Naive thymus-derived CD4-positive, alpha-beta T cell (primary cell): ENCODE data around the gene UBASH3B. TPM values are rescaled to one million over a fixed set of nuclear protein-coding genes. Genes with fewer than 3 reads are reported as not detected.

Source experiments
- ATAC-seq: fragments of 150-1000 bp; cut with Tn5 transposase; 2 replicates; pipeline ENCODE4 v1.10.0; 2021; ENCODE audit warnings: mild to moderate bottlenecking, moderate library complexity
- CTCF ChIA-PET: fragments of 350-600 bp; sonication (Branson Sonifier 250); formaldehyde crosslinking; loops from one replicate; lab custom pipeline; 2021; ENCODE audit warnings: antibody characterized with exemption; lab: Charles Lee
- POLR2A ChIA-PET: fragments of 350-600 bp; sonication (Branson Sonifier 250); formaldehyde crosslinking; loops from one replicate; lab custom pipeline; 2021; ENCODE audit warnings: antibody characterized with exemption, inconsistent platforms; lab: Charles Lee
- DNase-seq, 9 donors: peaks; one replicate each; pipeline versions ENCODE4 v3.0.0 to v3.0.0-alpha.2; 2020 to 2022; ENCODE audit warnings: mixed read lengths in 1 of 9
- H3K27ac ChIP-seq: one replicate; pipeline ENCODE4 v1.7.0; 2013; ENCODE audit warnings: mild to moderate bottlenecking, low read depth, low read length, moderate library complexity
- H3K27me3 ChIP-seq, 2 donors: one replicate each; pipeline ENCODE4 v1.7.0; 2013; ENCODE audit warnings: low read length in 2 of 2, mild to moderate bottlenecking in 2 of 2, moderate library complexity in 2 of 2; ENCODE audit not compliant: control insufficient read depth in 2 of 2, insufficient read depth in 2 of 2
- H3K36me3 ChIP-seq, 3 experiments: 1 replicate in 2 of 3; 2 replicates in 1 of 3; pipeline ENCODE4 v1.7.0; 2013; ENCODE audit warnings: low read length in 3 of 3, mild to moderate bottlenecking in 3 of 3, moderate library complexity in 1 of 3; ENCODE audit not compliant: insufficient read depth in 3 of 3, control insufficient read depth in 2 of 3
- H3K4me1 ChIP-seq, 2 donors: one replicate each; pipeline ENCODE4 v1.7.0; 2013; ENCODE audit warnings: low read length in 2 of 2, mild to moderate bottlenecking in 2 of 2, moderate library complexity in 1 of 2; ENCODE audit not compliant: control insufficient read depth in 2 of 2, insufficient read depth in 2 of 2
- H3K4me3 ChIP-seq: 2 replicates; pipeline ENCODE4 v1.7.0; 2013; ENCODE audit warnings: mild to moderate bottlenecking, low read length
- H3K9me3 ChIP-seq, 3 experiments: 1 replicate in 2 of 3; 2 replicates in 1 of 3; pipeline ENCODE4 v1.7.0; 2013; ENCODE audit warnings: low read length in 3 of 3; ENCODE audit not compliant: control insufficient read depth in 2 of 3
- H3K27ac Mint-ChIP-seq, 9 donors: one replicate each; pipeline ENCODE4 v1.8.0; 2020 to 2022; ENCODE audit warnings: mixed read lengths in 9 of 9, mild to moderate bottlenecking in 8 of 9, moderate library complexity in 5 of 9, inconsistent platforms in 2 of 9
- H3K27me3 Mint-ChIP-seq, 5 donors: one replicate each; pipeline ENCODE4 v1.8.0; 2021 to 2022; ENCODE audit warnings: mixed read lengths in 5 of 5, mild to moderate bottlenecking in 1 of 5
- H3K36me3 Mint-ChIP-seq, 5 donors: one replicate each; pipeline ENCODE4 v1.8.0; 2020 to 2022; ENCODE audit warnings: mixed read lengths in 5 of 5, mild to moderate bottlenecking in 3 of 5, inconsistent platforms in 1 of 5
- H3K4me1 Mint-ChIP-seq, 7 donors: one replicate each; pipeline ENCODE4 v1.8.0; 2020 to 2022; ENCODE audit warnings: mixed read lengths in 7 of 7, mild to moderate bottlenecking in 3 of 7, inconsistent platforms in 1 of 7
- H3K4me3 Mint-ChIP-seq, 10 donors: one replicate each; pipeline ENCODE4 v1.8.0; 2020 to 2022; ENCODE audit warnings: mild to moderate bottlenecking in 10 of 10, mixed read lengths in 10 of 10, moderate library complexity in 6 of 10, inconsistent platforms in 2 of 10
- H3K9me3 Mint-ChIP-seq, 11 donors: one replicate each; pipeline ENCODE4 v1.8.0; 2020 to 2022; ENCODE audit warnings: mixed read lengths in 11 of 11, mild to moderate bottlenecking in 4 of 11, inconsistent platforms in 1 of 11, moderate library complexity in 1 of 11
- intact Hi-C, 2 donors: fragments of 100-400 bp; cut with micrococcal nuclease; formaldehyde crosslinking; loops; one replicate each; pipeline ENCODE4 v1.15.1; 2023
- polyA plus RNA-seq, 2 donors: library from polyadenylated mRNA; unstranded; fragments of 300-500 nt; fragmentation: Illumina TruSeq; gene quantifications; one replicate each; pipeline ENCODE4 v1.2.3, GENCODE V29; 2021
- total RNA-seq, 6 experiments: library from RNA in 5 of 6; stranded (reverse) in 5 of 6; gene quantifications; 1 replicate in 5 of 6; 2 replicates in 1 of 6; pipeline ENCODE4 v1.2.3 and lab custom pipeline; 2021 to 2026

UBASH3B gene
- total and polyA plus RNA-seq, 7 experiments from 2014 or later: 10.3 to 49.8 (median 42.3) TPM

GRCh38 chr11:122692444-122692843 lies 36.9 kb downstream of the UBASH3B start:
- no peak for ATAC-seq
- Mint-ChIP-seq H3K27me3 (no peaks in the 10 kb centered on the region), H3K9me3 (peaks cover 0 to 3% (median 0%) of the 10 kb centered on the region in 11 donors), H3K36me3 (peaks cover 3 to 19% (median 11%) of the 10 kb centered on the region in 5 donors), H3K4me3 (peak overlapping the region in 8 of 10 donors; percentile 29 to 93 (median 61)), H3K4me1 (peaks cover 52 to 90% (median 80%) of the 10 kb centered on the region in 7 donors), H3K27ac (peak overlapping the region in 8 of 9 donors; percentile 91 to 96 (median 94))
- intact Hi-C loops: loop anchor here in 1 of 2 donors (10.0 kb wide), 1 partner anchor 58 kb away; no protein-coding TSS in a partner anchor
- no peaks in the 10 kb centered on the region for H3K27me3 ChIP-seq
- no peak for DNase-seq
- POLR2A ChIA-PET: interaction anchor here (0.6 to 3.8 kb wide), 10 partner anchors 9 to 56 kb away, joined by 3 to 34 read pairs (median 7); partner anchors contain the start of gene UBASH3B
- H3K27ac ChIP-seq: peak overlapping the region; percentile 75
- CTCF ChIA-PET: interaction anchor here (1.3 to 2.0 kb wide), 5 partner anchors 10 to 64 kb away, joined by 5 to 8 read pairs (median 7); no protein-coding TSS in a partner anchor
- H3K4me1 ChIP-seq: peaks cover 18 to 78% of the 10 kb centered on the region in 2 donors
- H3K9me3 ChIP-seq: no peaks in the 10 kb centered on the region
- no peak overlapping the region for H3K4me3 ChIP-seq
- no peaks in the 10 kb centered on the region for H3K36me3 ChIP-seq

- DNase-seq (no peak), ATAC-seq (no peak)
- peak overlapping the region in 8 of 9 donors; percentile 11 to 99 (median 94) for H3K27ac Mint-ChIP-seq
- peak overlapping the region in 6 of 10 donors; percentile 11 to 84 (median 62) for H3K4me3 Mint-ChIP-seq
- Histone ChIP-seq H3K27me3 (no peaks in the 10 kb centered on the region), H3K27ac (peak overlapping the region; percentile 14), H3K9me3 (no peaks in the 10 kb centered on the region), H3K4me1 (peaks cover 34 to 86% of the 10 kb centered on the region in 2 donors), H3K4me3 (no peak overlapping the region), H3K36me3 (no peaks in the 10 kb centered on the region)
- H3K4me1 Mint-ChIP-seq: peaks cover 67 to 99% (median 90%) of the 10 kb centered on the region in 7 donors
- CTCF ChIA-PET: interaction anchor here (0.6 to 3.8 kb wide), 13 partner anchors 11 to 143 kb away, joined by 3 to 32 read pairs (median 5); partner anchors contain the start of genes CRTAM and UBASH3B
- POLR2A ChIA-PET: interaction anchor here (0.9 to 7.3 kb wide), 14 partner anchors 9 to 60 kb away, joined by 3 to 99 read pairs (median 15); partner anchors contain the start of gene UBASH3B
- peaks cover 0 to 3% (median 0%) of the 10 kb centered on the region in 11 donors for H3K9me3 Mint-ChIP-seq
- H3K36me3 Mint-ChIP-seq: peaks cover 3 to 17% (median 12%) of the 10 kb centered on the region in 5 donors
- intact Hi-C loops: loop anchor here in 1 of 2 donors (10.0 kb wide), 1 partner anchor 60 kb away; no protein-coding TSS in a partner anchor
- H3K27me3 Mint-ChIP-seq: no peaks in the 10 kb centered on the region
These were observed 39.6 kb downstream of the UBASH3B start for GRCh38 chr11:122695076-122695615.

- Histone ChIP-seq H3K4me1 (peaks cover 36 to 71% of the 10 kb centered on the region in 2 donors), H3K27me3 (no peaks in the 10 kb centered on the region), H3K27ac (peak overlapping the region; percentile 75), H3K4me3 (peak overlapping the region; percentile 33), H3K9me3 (no peaks in the 10 kb centered on the region), H3K36me3 (no peaks in the 10 kb centered on the region)
- Mint-ChIP-seq H3K36me3 (peaks cover 3 to 18% (median 12%) of the 10 kb centered on the region in 5 donors), H3K4me1 (peaks cover 56 to 99% (median 91%) of the 10 kb centered on the region in 7 donors), H3K9me3 (peaks cover 0 to 3% (median 0%) of the 10 kb centered on the region in 11 donors), H3K27ac (peak overlapping the region; percentile 88 to 99 (median 96)), H3K4me3 (peak overlapping the region; percentile 61 to 93 (median 82)), H3K27me3 (no peaks in the 10 kb centered on the region)
- CTCF ChIA-PET: interaction anchor here (0.7 to 3.8 kb wide), 16 partner anchors 11 to 156 kb away, joined by 3 to 32 read pairs (median 6); partner anchors contain the start of gene UBASH3B
- intact Hi-C loops: loop anchor here (1.0 to 10.0 kb wide), 14 partner anchors 8 to 366 kb away; partner anchors contain the start of genes HSPA8 (in 1 of the 2) and UBASH3B (in 1 of the 2)
- POLR2A ChIA-PET: interaction anchor here (0.6 to 7.3 kb wide), 22 partner anchors 10 to 1974 kb away, joined by 3 to 99 read pairs (median 9); partner anchors contain the start of genes HSPA8, SORL1 and UBASH3B
- DNase-seq (peak in 8 of 9 donors; percentile 70 to 84 (median 78)), ATAC-seq (peak; percentile 82)
These were observed 41.1 kb downstream of the UBASH3B start for GRCh38 chr11:122696662-122697061.

- Mint-ChIP-seq H3K27ac (peak overlapping the region; percentile 88 to 99 (median 96)), H3K9me3 (peaks cover 0 to 3% (median 0%) of the 10 kb centered on the region in 11 donors), H3K36me3 (peaks cover 3 to 26% (median 14%) of the 10 kb centered on the region in 5 donors), H3K4me3 (peak overlapping the region; percentile 61 to 93 (median 82)), H3K27me3 (peaks cover 0 to 3% (median 0%) of the 10 kb centered on the region in 5 donors), H3K4me1 (peaks cover 53 to 99% (median 88%) of the 10 kb centered on the region in 7 donors)
- Histone ChIP-seq H3K27ac (peak overlapping the region; percentile 75), H3K27me3 (no peaks in the 10 kb centered on the region), H3K36me3 (no peaks in the 10 kb centered on the region), H3K4me3 (peak overlapping the region; percentile 33), H3K9me3 (no peaks in the 10 kb centered on the region), H3K4me1 (peaks cover 34 to 62% of the 10 kb centered on the region in 2 donors)
- DNase-seq (peak in 7 of 9 donors; percentile 53 to 78 (median 69)), ATAC-seq (peak; percentile 85)
- intact Hi-C loops: loop anchor here (1.0 to 10.0 kb wide), 11 partner anchors 9 to 365 kb away; partner anchors contain the start of genes HSPA8 (in 1 of the 2) and UBASH3B (in 1 of the 2)
- CTCF ChIA-PET: interaction anchor here (0.9 to 3.8 kb wide), 8 partner anchors 23 to 83 kb away, joined by 3 to 32 read pairs (median 12); partner anchors contain the start of gene UBASH3B
- POLR2A ChIA-PET: interaction anchor here (0.9 to 7.3 kb wide), 20 partner anchors 8 to 366 kb away, joined by 3 to 99 read pairs (median 10); partner anchors contain the start of genes HSPA8 and UBASH3B
These were observed 42.2 kb downstream of the UBASH3B start for GRCh38 chr11:122697636-122698167.

- CTCF ChIA-PET: interaction anchor here (0.6 to 3.8 kb wide), 5 partner anchors 24 to 343 kb away, joined by 3 to 32 read pairs (median 3); no protein-coding TSS in a partner anchor
- Mint-ChIP-seq H3K27ac (peak overlapping the region; percentile 88 to 99 (median 96)), H3K36me3 (peaks cover 1 to 25% (median 15%) of the 10 kb centered on the region in 5 donors), H3K4me3 (peak overlapping the region in 9 of 10 donors; percentile 61 to 93 (median 82)), H3K9me3 (no peaks in the 10 kb centered on the region), H3K4me1 (peaks cover 49 to 97% (median 84%) of the 10 kb centered on the region in 7 donors), H3K27me3 (peaks cover 0 to 3% (median 0%) of the 10 kb centered on the region in 5 donors)
- Histone ChIP-seq H3K9me3 (no peaks in the 10 kb centered on the region), H3K36me3 (no peaks in the 10 kb centered on the region), H3K27me3 (no peaks in the 10 kb centered on the region), H3K4me1 (peaks cover 34 to 57% of the 10 kb centered on the region in 2 donors), H3K4me3 (peak overlapping the region; percentile 33), H3K27ac (peak overlapping the region; percentile 75)
- ATAC-seq (no peak), DNase-seq (no peak)
- POLR2A ChIA-PET: interaction anchor here (0.6 to 7.3 kb wide), 14 partner anchors 8 to 134 kb away, joined by 3 to 99 read pairs (median 8); partner anchors contain the start of gene UBASH3B
- intact Hi-C loops: loop anchor here in 1 of 2 donors (10.0 kb wide), 1 partner anchor 64 kb away; no protein-coding TSS in a partner anchor
These were observed 42.9 kb downstream of the UBASH3B start for GRCh38 chr11:122698392-122698791.
